Adipose tissue (tissue), 3 donors: ENCODE data around the gene ZNF408. TPM values are rescaled to one million over a fixed set of nuclear protein-coding genes. Genes with fewer than 3 reads are reported as not detected.
"Not testable (repeated sequence)": the region's sequence is repeated elsewhere in the genome, so short reads cannot be mapped to it uniquely, and the experiment has no call there.

ENCODE experiments used
- H3K27ac ChIP-seq: one replicate; pipeline ENCODE4 v1.5.1; 2013; ENCODE audit warnings: low read depth, low read length
- WGBS, 3 donors: extraction: QIAGEN DNeasy Blood & Tissue Kit; methylation state at CpG; one replicate each; pipeline ENCODE4 v1.1.7; 2013; 5-methylcytosine and 5-hydroxymethylcytosine counted together
- polyA plus RNA-seq, 3 donors: library from polyadenylated mRNA; stranded (reverse); fragments of 200-250 nt; gene quantifications; one replicate each; pipeline ENCODE4 v1.2.3, GENCODE V29; 2013
- donor health status: healthy with polysubstance abuse.
- donor health status: Bipolar disorder and iron deficiency.
- donor health status: healthy.

ZNF408 gene
- polyA plus RNA-seq, 3 donors = 4.0 to 8.0 (median 4.4) TPM

GRCh38 chr11:46692450-46692849, 8.4 kb upstream of the ZNF408 start:
- H3K27ac ChIP-seq = no peak overlapping the region
- 93 to 96% (median 94%) methylated on average over 4 of the region's 4 CpGs for WGBS, 3 donors

GRCh38 chr11:46693597-46694012, 7.2 kb upstream of the ZNF408 start:
- H3K27ac ChIP-seq = no peak overlapping the region
- 63 to 67% (median 63%) methylated on average over 2 of the region's 2 CpGs for WGBS, 3 donors

GRCh38 chr11:46694072-46694471, 6.8 kb upstream of the ZNF408 start:
- no peak overlapping the region for H3K27ac ChIP-seq
- 72 to 83% (median 82%) methylated on average over 6 of the region's 6 CpGs for WGBS, 3 donors

GRCh38 chr11:46694607-46695006, 6.2 kb upstream of the ZNF408 start:
- WGBS, 3 donors = 83 to 87% (median 84%) methylated on average over 7 of the region's 7 CpGs
- H3K27ac ChIP-seq = no peak overlapping the region

- WGBS, 3 donors = 84 to 93% (median 91%) methylated on average over 12 of the region's 12 CpGs
Observed at GRCh38 chr11:46695345-46696211, 5.3 kb upstream of the ZNF408 start.

GRCh38 chr11:46696212-46696558, 4.6 kb upstream of the ZNF408 start:
- no peak overlapping the region for H3K27ac ChIP-seq
- 75 to 81% (median 81%) methylated on average over 11 of the region's 11 CpGs for WGBS, 3 donors

More at GRCh38 chr11:46695345-46696211, 5.3 kb upstream of the ZNF408 start:
- H3K27ac ChIP-seq = no peak overlapping the region

- WGBS, 3 donors = 55 to 75% (median 65%) methylated on average over 3 of the region's 3 CpGs
- no peak overlapping the region for H3K27ac ChIP-seq
Observed at GRCh38 chr11:46697303-46697702, 3.5 kb upstream of the ZNF408 start.

- 38 to 64% (median 54%) methylated on average over 2 of the region's 2 CpGs for WGBS, 3 donors
- H3K27ac ChIP-seq = no peak overlapping the region
Observed at GRCh38 chr11:46697723-46698122, 3.1 kb upstream of the ZNF408 start.

- 57 to 77% (median 77%) methylated on average over 1 of the region's 1 CpG for WGBS, 3 donors
- H3K27ac ChIP-seq = no peak overlapping the region
Observed at GRCh38 chr11:46698597-46698996, 2.2 kb upstream of the ZNF408 start.

GRCh38 chr11:46701078-46701654, 335 bp downstream of the ZNF408 start:
- WGBS, 3 donors = 1 to 2% (median 2%) methylated on average over 29 of the region's 29 CpGs
- H3K27ac ChIP-seq = no peak overlapping the region

- H3K27ac ChIP-seq = no peak overlapping the region
- WGBS, 3 donors = 96 to 97% (median 97%) methylated on average over 24 to 31 of the region's 31 CpGs
Observed at GRCh38 chr11:46705070-46705688, 4.3 kb downstream of the ZNF408 start.

- 79 to 90% (median 90%) methylated on average over 7 of the region's 7 CpGs for WGBS, 3 donors
- no peak overlapping the region for H3K27ac ChIP-seq
Observed at GRCh38 chr11:46706886-46707285, 6.1 kb downstream of the ZNF408 start.

GRCh38 chr11:46709351-46709750, 8.5 kb downstream of the ZNF408 start:
- H3K27ac ChIP-seq = not testable (repeated sequence)
- WGBS, 3 donors = 89 to 96% (median 95%) methylated on average over 9 of the region's 9 CpGs

GRCh38 chr11:46710821-46711269, 10.0 kb downstream of the ZNF408 start:
- 46 to 73% (median 61%) methylated on average over 10 of the region's 10 CpGs for WGBS, 3 donors
- no peak overlapping the region for H3K27ac ChIP-seq

- H3K27ac ChIP-seq = no peak overlapping the region
- WGBS, 3 donors = 74 to 77% (median 76%) methylated on average over 5 of the region's 5 CpGs
Observed at GRCh38 chr11:46711303-46711702, 10.5 kb downstream of the ZNF408 start.

GRCh38 chr11:46712874-46713576, 12.2 kb downstream of the ZNF408 start:
- WGBS, 3 donors = 91 to 93% (median 92%) methylated on average over 7 of the region's 7 CpGs
- no peak overlapping the region for H3K27ac ChIP-seq

GRCh38 chr11:46717825-46718154, 17.0 kb downstream of the ZNF408 start:
- H3K27ac ChIP-seq = not testable (repeated sequence)
- 93 to 98% (median 96%) methylated on average over 2 of the region's 2 CpGs for WGBS, 3 donors

GRCh38 chr11:46718155-46719019, 17.6 kb downstream of the ZNF408 start:
- no peak overlapping the region for H3K27ac ChIP-seq
- 64 to 80% (median 77%) methylated on average over 11 of the region's 11 CpGs for WGBS, 3 donors
